ENCODE results near the gene DNLZ.

Gene DNLZ

DNA sequence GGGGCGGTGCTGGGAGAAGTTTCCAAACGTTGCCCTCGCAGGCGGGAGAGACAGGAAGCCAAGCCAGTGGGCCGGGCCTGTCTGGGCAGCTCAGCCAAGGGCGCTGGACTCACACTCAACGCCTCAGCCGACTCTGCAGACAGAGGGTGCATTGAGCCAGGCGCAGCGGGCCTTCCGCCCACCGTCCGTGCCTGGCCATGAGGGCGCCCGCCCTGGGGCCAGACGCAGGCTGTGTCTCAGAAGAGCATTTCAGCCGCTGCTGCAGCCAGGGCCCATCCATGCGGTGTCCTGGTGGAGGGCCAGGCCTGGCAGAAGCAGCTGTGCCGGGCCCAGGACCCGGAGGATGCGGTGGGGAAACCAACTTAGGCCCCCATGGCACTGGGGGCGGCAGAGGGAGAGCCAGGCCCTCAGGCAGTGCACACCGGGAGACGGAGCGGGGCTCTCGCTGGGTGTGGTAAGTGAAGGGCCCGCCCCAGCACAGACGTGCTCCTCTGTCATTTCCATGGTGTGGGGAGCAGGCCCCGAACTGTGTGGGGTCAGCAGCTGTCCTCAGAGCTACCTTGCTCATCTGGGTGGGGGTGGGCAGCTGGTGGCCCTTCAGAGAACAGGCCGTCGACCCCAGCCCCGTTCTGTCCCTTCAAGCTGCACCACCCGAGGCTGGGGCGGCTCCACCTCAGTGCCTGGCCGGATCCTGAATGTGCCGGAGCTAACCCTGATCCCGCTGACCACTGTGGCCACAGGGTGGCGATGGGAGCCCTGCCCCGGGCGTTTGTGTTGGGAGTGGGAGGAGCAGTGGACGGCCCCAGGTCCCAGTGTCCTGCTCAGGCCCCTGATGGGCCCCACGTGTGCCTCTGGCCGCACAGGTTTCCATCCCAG lies 18.0 kb downstream of the DNLZ start:
- peak in 55 of 56 donors; percentile 28 to 95 (median 78) for DNase-seq

DNA sequence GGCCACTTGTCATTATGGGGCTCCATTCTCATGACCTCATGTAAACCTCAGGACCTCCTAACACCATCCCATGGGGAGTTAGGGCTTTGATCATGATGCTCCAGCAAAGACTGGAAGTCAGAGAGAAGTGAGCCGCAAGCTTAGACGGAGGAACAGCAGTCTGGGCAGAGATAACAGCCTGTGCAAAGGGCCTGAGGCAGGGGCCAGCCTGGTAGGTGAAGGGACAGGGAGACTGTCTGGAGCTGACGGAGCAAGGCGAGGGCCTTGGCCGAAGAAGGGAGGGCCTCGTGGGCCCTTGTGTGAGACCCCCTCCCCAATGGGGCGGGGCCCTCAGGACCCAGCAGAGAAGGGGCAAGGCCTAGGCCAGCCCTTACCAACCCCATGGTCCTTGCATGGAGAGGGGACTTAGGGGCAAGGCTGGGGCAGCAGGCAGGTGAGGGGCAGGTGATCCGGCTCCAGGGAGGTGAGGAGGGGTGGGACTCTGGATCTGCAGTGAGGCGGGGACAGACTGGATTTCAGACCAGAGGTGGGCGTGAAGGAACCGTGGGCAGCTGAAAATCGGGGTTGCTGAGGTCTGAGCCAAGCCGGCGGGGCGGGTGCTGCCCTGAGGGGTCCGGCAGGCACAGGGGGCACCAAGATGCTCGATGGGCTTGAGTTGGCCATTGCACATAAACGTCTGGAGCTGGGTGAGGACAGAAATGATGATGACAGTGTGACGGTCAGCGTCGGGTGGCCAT lies 18.8 kb downstream of the DNLZ start:
- no peak for DNase-seq

DNA sequence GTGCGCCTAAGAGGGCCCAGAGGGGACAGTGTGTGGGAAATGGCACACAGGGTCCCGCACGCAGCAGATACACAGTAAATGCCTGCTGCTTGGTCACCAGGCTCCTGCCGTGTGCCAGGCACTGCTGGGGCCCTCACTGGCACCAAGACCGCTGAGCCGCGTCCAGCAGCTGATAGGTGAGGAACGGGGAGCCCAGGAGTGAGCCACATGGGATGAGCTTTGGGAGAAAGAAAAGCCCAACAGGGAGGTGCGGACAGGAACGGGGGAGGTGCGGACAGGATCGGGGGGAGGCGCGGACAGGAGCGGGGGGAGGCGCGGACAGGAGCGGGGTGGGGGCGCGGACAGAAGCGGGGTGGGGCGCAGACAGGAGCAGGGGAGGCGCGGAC lies 19.7 kb downstream of the DNLZ start:
- no peak for DNase-seq

DNA sequence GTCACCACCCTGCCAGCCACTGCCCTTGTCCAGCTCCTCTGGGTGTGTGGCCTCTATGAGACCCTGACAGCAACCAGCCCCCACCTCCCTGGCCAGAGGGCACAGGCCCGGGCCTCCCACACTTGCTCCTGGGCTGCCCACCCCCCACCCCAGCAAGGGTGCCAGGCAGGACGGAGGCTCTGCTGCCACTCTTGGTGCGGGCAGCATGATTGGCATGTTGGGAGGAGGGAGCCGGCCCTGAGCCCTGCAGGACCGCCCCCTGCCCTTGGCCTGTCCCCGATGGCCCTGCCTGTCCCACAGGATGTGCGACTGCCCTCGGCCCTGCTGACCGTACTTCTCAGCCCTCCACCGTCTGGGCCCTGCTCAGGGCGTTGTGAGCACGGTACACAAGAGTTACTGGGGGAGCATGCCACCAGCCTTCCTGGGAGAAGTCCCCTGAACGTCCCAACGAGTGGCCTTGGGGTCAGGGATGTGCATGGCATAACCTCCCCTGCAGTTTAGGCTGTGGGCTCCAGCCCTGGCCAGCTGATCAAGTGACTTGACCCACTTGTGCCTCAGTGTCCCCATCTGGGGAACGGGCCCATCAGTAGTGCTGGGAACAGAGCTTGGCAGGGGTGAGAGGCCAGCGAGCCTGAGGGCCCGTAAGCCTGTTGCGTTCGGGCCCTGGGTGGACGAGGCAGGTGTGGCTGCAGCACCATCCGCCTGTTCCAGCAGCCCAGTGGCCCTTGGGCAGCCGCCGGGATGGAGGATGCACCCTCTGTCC lies 20.2 kb downstream of the DNLZ start:
- peak in 2 of 56 donors; percentile 34 to 50 for DNase-seq

DNA sequence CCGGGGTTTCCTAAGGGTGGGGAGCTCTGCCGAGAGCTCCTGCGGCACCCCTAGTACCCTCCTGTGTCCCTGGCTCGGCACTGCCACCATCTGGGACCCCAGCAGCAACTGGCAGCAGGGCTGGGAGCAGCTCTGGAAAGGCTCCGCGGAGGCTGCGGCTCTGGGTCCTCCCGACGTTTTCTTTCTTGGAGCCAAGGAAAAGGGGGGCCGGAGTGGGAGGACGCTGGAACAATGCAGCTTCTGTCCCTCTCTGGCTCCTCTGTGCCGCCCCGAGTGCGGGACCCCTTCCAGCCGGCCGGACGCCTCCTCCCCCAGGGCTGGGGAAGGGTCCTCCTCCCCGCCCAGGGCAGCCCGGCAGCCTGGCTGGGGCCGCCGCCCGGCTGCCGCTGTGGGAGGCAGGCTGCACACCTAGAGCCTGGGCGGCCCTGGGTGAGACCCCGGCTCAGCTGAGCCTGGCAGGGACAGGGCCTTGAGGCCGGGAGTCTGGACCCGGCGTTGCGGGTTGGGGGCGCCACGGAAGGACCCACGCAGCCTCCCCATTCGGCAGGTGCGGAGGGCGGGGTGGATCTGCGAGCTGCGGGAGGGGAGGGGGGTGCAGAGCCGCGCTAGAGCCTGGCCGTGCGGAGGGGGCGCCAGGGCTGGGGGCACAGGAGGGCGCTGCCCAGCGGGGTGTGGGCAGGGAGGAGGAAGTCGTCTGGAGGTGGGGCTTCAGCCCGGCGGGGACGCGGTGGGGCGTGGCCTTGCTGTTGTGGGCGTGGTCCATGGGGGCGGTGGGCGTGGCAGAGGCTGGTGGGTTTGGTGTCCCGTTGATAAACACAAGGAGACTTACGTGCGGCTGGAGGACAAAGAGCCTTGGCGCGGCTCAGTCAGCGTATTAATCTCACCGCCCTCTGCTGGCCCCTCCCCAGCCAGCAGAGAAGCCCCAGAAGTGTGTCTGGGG lies 21.1 kb downstream of the DNLZ start:
- peak in 49 of 56 donors; percentile 15 to 91 (median 63) for DNase-seq

DNA sequence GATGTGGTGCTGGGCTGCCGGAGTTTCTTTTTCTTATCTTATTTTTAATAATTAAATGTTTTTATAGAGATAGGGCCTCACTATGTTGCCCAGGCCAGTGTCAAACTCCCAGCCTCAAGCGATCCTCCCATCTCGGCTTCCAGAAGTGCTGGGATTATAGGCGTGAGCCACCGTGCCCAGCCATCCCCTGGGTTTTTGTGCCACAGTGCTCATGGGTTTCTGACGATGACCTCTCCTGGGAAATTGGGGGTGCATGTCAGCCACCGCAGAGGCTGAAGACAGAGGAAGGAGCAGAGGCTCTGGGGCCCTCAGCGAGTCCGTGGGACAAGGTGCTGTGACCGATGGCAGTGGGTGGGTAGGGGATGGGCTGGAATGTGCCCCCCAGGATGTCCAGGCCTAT lies 21.8 kb downstream of the DNLZ start:
- DNase-seq = no peak

DNA sequence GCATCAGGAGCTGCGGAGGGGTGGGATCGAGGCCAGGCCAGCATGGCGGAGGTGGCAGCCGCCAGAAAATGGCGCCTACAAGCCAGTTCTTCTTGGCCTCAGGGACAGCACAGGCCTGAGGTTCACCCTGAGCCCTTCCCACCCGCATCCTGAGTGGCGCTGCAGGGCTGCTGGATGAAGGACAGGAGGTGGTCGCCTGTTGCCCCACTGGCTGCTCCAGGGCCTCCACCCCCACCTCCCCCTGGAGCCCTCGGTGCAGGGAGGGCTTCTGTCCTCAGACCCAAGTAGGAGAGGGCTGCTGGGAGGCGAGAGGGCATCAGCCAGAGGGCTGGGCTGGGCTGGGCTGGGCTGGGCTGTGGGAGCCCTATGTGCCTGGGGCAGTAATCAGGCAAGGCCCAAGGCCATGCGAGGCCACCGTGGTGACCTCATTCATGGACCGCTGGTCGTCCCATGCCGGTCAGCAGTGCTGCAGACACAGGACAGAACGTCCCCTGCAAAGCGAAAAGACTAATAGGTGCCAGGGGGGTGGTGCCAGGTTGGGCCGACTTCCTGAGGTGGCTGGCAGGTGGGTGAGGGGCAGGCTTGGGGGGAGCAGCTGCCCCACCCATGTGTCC lies 22.4 kb downstream of the DNLZ start:
- no peak for DNase-seq

DNA sequence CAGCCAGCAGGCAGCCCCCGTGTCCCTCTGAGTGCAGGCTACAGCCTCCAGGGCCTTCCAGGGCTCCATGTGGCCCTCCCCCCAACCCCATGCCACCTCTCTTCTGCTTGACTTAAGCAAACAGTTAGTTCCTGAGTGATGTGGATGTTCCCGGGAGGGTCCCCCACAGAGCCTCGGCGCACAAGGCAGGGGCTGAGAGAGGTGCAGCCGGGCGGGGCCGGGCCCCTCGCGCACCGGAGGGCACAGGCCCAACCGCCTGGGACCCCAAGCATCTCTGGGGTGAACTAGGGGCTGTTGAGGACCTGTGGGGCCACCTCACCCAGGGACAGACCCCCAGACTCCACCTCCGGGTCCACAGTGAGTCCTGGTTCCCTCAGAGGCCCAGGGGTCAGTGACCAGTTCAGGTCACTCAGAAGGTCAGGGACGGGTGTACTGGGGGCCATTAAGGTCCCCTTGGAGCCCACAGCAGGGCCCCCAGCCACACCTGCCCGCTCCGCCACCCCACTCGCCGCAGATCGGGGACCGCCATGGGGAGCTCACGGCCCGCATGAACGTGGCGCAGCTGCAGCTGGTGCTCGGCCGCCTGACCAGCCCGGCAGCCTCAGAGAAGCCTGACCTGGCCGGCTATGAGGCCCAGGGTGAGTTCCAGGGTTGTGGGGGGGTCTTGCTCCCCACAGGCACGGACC lies 23.0 kb downstream of the DNLZ start:
- no peak for DNase-seq

DNA sequence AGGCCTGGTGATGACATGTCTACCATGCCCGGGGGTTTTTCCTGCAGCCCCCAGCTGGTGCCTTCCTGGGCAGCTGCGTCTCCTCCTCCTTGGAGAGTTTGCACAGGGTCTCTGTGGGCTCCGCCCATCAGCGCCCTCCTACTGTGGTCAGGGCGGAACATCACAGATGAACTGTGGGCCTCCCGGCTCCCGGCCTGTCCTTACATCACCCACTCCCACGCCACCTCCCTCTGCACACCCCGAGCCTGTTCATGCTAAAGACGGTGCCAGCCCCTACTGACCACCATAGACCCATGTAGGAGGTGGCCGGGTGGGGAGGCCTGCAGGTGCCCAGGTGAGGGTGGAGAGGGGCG lies 23.6 kb downstream of the DNLZ start:
- no peak for DNase-seq

DNA sequence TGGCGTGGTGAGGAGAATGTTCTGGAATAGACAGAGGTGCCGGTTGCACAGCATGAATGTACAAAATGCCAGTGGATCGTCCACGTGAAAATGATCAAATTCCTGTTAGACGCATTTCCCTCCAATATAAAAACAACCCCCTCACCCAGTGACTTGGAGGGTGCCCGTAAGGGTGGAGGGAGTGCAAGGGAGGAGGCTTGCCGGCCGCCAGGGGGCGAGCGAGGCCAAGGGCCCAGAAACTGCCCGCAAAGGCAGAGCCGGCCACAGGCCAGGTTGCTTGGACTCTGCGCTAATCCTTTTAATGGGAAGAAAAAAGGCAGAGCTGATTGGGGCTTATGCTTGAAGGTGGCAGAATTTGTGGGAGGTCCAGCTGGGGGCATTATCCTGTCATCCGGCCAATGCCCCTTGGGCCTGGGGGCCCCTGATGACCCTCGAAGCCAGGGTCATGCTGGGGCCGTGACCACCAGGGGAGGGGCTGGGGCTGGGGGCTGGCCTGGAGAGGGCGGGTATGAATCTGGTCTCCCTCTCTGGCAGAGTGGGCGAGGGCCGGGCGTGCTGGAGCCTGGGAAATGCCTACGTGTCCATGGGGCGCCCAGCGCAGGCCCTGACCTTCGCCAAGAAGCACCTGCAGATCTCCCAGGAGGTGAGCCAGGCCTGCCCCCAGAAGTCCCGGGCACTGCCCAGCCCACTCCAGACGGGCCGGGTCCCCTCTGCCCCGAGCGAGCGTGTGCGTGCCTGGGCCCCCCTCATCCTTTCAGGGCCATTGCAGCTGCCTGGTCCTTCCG lies 24.2 kb downstream of the DNLZ start:
- DNase-seq = peak in 42 of 56 donors; percentile 8 to 79 (median 40)

DNA sequence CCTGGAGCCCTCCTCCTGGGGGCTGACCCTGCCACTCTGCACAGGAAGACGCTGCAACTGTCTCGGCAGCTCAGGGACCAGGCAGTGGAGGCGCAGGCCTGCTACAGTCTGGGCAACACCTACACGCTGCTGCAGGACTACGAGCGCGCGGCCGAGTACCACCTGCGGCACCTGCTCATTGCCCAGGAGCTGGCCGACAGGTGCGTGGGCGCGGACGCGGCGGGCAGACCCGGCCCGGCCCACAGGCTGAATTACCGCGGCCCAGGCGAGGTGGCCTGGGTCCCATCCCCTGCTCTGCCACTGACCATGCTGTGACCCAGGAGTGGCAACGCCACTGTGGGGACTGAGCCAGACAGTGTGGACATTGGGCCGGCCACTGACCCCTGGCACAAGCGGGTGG lies 25.0 kb downstream of the DNLZ start:
- no peak for DNase-seq

DNA sequence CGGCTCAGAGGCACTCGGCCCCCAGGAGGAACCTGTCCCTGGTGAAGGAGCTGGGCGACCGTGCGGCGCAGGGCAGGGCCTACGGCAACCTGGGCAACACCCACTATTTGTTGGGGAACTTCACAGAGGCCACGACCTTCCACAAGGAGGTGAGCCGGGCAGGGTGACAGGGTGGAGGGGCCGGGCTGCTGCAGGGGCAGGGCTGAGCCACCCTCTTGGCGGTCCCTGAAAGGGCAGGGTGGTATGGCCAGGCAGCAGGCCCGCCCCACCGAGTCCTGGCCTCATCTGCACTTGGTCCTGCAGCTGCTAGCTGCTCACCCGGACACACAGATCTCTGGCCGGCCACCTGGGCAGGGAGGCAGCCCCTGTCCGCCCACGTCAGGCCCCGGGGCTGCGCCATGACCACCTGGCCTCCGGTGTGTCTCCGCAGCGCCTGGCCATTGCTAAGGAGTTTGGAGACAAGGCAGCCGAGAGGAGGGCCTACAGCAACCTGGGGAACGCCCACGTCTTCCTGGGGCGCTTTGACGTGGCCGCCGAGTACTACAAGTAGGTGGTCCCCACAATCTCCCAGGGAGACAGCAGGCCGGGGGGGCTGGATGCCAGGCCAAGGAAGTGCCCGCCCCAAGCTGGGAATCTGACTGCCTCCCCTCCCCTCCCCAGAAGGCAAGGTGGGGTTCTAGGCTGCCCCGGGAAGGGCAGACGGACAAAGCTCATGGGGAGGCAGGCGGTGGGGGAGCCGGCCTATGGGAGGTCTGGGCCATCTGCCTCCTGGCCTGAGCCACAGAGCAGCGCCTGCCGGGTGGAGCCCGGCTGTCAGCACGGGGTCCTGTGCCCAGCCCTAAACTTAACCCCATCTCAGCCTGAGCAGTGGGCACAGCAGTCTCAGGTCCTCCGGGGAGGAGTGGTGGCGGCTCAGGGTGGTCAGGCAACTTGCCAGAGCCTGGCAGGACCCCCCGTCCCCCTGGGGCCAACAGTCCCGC lies 25.8 kb downstream of the DNLZ start:
- DNase-seq = no peak

DNA sequence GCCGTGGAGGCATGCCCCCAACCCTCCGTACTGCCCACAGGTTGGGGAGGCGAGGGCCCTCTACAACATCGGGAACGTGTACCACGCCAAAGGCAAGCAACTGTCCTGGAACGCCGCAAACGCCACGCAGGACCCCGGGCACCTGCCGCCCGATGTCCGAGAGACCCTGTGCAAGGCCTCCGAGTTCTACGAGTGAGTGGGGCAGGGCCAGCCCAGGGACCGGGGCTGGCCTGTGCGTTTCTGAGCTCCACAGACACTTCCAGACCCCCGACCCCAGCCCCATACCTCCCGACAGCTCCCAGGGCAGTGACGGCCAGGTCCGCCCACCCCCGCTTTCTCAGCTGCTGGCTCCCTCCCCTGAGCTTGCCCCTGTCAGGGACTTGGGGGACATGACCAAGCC lies 26.7 kb downstream of the DNLZ start:
- no peak for DNase-seq

DNA sequence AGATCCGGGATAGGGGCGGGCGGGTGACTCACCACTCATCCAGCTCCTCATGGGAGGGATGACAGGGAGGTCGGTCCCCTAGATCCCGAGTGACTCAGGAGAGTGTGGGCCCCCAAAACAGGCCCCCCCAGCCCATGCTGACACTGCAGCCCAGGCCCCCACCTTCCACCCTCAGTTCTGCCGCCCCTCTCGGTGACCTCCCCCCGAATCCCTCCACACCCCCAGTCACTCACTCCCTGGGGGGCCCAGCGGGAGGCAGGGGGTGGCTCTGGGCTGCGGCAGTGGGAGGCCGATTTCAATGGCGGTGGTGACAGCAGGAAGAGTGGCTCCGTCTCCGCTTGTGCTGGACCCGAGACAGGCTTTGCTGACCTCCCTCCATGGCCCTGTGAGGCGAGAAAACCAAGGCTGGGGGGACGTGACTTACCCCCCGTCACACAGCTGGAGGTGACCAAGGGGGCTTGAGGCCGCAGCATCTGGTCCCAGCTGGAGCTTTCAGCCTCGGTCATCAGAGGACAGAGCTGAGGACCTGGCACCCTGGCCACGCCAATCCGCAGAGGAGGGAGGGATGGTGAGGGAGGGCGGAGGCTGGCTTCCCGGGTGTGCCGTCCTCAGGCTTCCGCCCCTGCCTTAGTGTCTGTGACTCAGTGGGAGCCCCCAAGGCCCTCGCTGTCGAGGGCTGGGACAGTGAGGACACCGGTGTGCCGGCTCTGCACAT lies 27.2 kb downstream of the DNLZ start:
- no peak for DNase-seq

DNA sequence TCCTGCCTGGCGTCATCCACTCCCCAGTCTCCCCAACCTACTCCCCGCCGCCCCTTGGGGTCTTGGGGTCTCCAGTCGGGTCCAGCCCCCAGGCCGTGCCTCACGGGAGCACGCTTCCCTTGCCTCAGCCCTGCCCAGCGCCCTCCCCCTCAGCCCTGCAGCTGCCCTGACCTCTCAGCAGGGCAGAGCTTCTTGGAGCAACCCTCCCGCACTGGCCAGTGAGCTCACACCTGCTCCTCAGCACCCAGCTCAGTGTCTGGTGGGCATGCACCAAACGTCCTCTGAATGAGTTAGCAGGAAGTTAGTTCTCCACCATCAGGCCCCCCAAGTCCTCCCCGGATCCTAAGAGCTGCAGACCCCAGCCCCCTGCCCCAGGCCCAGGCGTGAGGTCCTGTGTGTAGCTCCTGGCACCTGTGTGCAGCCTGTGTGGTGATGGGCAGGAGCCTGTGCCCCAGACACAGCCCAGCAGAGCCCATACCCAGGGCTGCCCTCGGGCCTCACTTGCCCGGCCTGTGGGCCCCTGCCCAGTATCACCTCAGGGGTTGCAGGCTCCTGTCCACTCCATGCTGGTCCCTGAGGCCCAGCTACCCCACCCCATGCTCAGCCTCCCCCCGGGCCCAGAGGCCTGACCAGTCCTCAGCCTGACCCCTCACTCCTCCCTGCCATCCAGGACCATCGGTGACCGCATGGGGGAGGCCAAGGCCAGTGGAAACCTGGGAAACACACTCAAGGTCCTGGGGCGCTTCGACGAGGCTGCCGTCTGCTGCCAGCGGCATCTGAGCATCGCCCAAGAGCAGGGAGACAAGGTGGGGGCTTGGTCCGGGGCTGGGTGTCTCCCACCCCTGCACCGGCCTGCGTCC lies 28.0 kb downstream of the DNLZ start:
- DNase-seq = no peak

DNA sequence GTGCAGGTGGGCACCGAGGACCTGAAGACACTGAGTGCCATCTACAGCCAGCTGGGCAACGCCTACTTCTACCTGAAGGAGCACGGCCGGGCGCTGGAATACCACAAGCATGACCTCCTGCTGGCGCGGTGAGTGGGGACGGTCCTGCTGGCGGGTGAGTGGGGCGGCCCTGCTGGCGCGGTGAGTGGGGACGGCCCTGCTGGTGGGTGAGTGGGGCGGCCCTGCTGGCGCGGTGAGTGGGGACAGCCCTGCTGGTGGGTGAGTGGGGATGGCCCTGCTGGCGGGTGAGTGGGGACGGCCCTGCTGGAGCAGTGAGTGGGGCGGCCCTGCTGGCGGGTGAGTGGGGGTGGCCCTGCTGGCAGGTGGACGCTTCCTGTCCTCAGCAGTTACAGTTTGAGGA lies 29.0 kb downstream of the DNLZ start:
- no peak for DNase-seq
